HepG2 (cell line): Measurements from ENCODE around the gene LIN28B. TPM values are rescaled to one million over a fixed set of nuclear protein-coding genes. Genes with fewer than 3 reads are reported as not detected.

ENCODE experiments used
- ATAC-seq: fragments of 200-7000 bp; cut with Tn5 transposase; 3 replicates; pipeline ENCODE4 v1.9.1; 2020; ENCODE audit warnings: mild to moderate bottlenecking, moderate library complexity
- BruUV-seq: library from RNA; stranded (reverse); fragments of 400-500 nt; replicated peaks from 2 replicates; lab custom pipeline; 2021; lab: Mats Ljungman, UMichigan
- CTCF ChIA-PET: fragments of 300-600 bp; formaldehyde crosslinking; extraction: SDS; loops from one replicate; lab custom pipeline; 2021; ENCODE audit warnings: low total read pairs, inconsistent platforms, low intra/inter-chr PET ratio; lab: Yijun Ruan, JAX
- POLR2A ChIA-PET: fragments of 350-600 bp; sonication (Branson Sonifier 250); formaldehyde crosslinking; loops from one replicate; lab custom pipeline; 2020; ENCODE audit warnings: antibody characterized with exemption, inconsistent platforms; lab: Yijun Ruan, JAX
- DNase-seq: peaks from one replicate; pipeline ENCODE4 v3.0.0-alpha.2; 2015; ENCODE audit warnings: low spot score
- FAIRE-seq: peaks from 3 replicates; lab custom pipeline; 2011; peaks lifted over from hg19 to GRCh38; lab: Jason Lieb, UNC
- H2AFZ ChIP-seq: one replicate; pipeline ENCODE4 v1.6.1; 2011; ENCODE audit warnings: low read length, inconsistent platforms
- H3K27ac ChIP-seq: fragments of 300-600 bp; 3 replicates; pipeline ENCODE4 v1.8.0; 2011; ENCODE audit warnings: mixed run types, mild to moderate bottlenecking, mixed read lengths, low read length, inconsistent platforms; ENCODE audit not compliant: insufficient read depth; ENCODE audit errors: extremely low read length
- H3K27me3 ChIP-seq, 2 experiments: fragments of 200-600 bp in 1 of 2; 2 replicates in 1 of 2; 3 replicates in 1 of 2; pipeline versions ENCODE4 v1.6.0 to v1.8.0; 2011; ENCODE audit warnings: low read length in 2 of 2, mild to moderate bottlenecking in 2 of 2, moderate library complexity in 2 of 2, inconsistent platforms in 1 of 2; ENCODE audit not compliant: insufficient read depth in 2 of 2, control insufficient read depth in 1 of 2
- H3K36me3 ChIP-seq, 2 experiments: fragments of 200-600 bp in 1 of 2; replicated peaks in 1 of 2; 2 replicates in 1 of 2; 3 replicates in 1 of 2; pipeline versions ENCODE4 v1.5.1 to v1.8.0; 2011; ENCODE audit warnings: low read length in 2 of 2, inconsistent platforms in 1 of 2; ENCODE audit not compliant: insufficient read depth in 2 of 2, control insufficient read depth in 1 of 2
- H3K4me1 ChIP-seq: 2 replicates; pipeline ENCODE4 v1.5.1; 2012; ENCODE audit warnings: low read length, inconsistent platforms; ENCODE audit not compliant: insufficient read depth
- H3K4me2 ChIP-seq: 2 replicates; pipeline ENCODE4 v1.6.0; 2011; ENCODE audit warnings: low read depth, low read length, inconsistent platforms
- H3K4me3 ChIP-seq, 3 experiments: fragments of 200-600 bp in 1 of 3; sonication (generic), shearing (Covaris generic) in 1 of 3; replicated peaks in 1 of 3; 2 replicates each; pipeline ENCODE4 v1.5.1; 2011 to 2016; ENCODE audit warnings: low read length in 3 of 3, inconsistent platforms in 2 of 3, low read depth in 2 of 3, mild to moderate bottlenecking in 2 of 3, control low read depth in 1 of 3, mixed read lengths in 1 of 3; ENCODE audit not compliant: insufficient read depth in 1 of 3
- H3K79me2 ChIP-seq: one replicate; pipeline ENCODE4 v1.6.1; 2011; ENCODE audit warnings: low read length, inconsistent platforms; ENCODE audit not compliant: insufficient read depth
- H3K9ac ChIP-seq: 2 replicates; pipeline ENCODE4 v1.6.0; 2011; ENCODE audit warnings: mild to moderate bottlenecking, low read depth, low read length, inconsistent platforms; ENCODE audit not compliant: insufficient read depth
- H3K9me3 ChIP-seq: 2 replicates; pipeline ENCODE4 v1.5.1; 2012; ENCODE audit warnings: mild to moderate bottlenecking, low read length
- H4K20me1 ChIP-seq: 2 replicates; pipeline ENCODE4 v1.6.0; 2011; ENCODE audit warnings: inconsistent platforms, mild to moderate bottlenecking, low read length, moderate library complexity; ENCODE audit not compliant: insufficient read depth
- BCL6 ChIP-seq: IDR thresholded peaks from 2 replicates; pipeline ENCODE4 v1.6.1; 2016; ENCODE audit warnings: missing genetic modification reagents, missing compliant biosample characterization
- FOXK2 ChIP-seq: fragments of 450-650 bp; IDR thresholded peaks from 2 replicates; pipeline ENCODE4 v1.6.1; 2016
- HCFC1 ChIP-seq: fragments of 150-350 bp; IDR thresholded peaks from 2 replicates; pipeline ENCODE4 v1.6.1; 2014; ENCODE audit warnings: low read depth, low read length
- MAFK ChIP-seq, 2 experiments: IDR thresholded peaks in 1 of 2; conservative IDR thresholded peaks in 1 of 2; 2 replicates each; pipeline ENCODE4 v1.6.1; 2011; ENCODE audit warnings: improper control_type of control experiment in 2 of 2, low read length in 2 of 2
- MYC ChIP-seq: sonication (generic); formaldehyde crosslinking; IDR thresholded peaks from 2 replicates; pipeline ENCODE4 v1.9.0; 2021; ENCODE audit warnings: missing genetic modification reagents, borderline replicate concordance
- NCOA5 ChIP-seq: sonication (generic); formaldehyde crosslinking; IDR thresholded peaks from 2 replicates; pipeline ENCODE4 v1.4.0; 2020; ENCODE audit warnings: missing genetic modification reagents
- NR2F6 ChIP-seq, 2 experiments: IDR thresholded peaks; 2 replicates each; pipeline ENCODE4 v1.6.1; 2016; ENCODE audit warnings: antibody characterized with exemption in 1 of 2, mild to moderate bottlenecking in 1 of 2
- POLR2AphosphoS2 ChIP-seq: IDR thresholded peaks from 2 replicates; pipeline ENCODE4 v1.6.1; 2011; ENCODE audit warnings: low read depth, low read length, improper control_type of control experiment
- TAF1 ChIP-seq: sonication (generic); formaldehyde crosslinking; IDR thresholded peaks from 2 replicates; pipeline ENCODE4 v1.4.0; 2020; ENCODE audit warnings: missing genetic modification reagents
- TAF15 ChIP-seq: fragments of 200-400 bp; formaldehyde crosslinking; IDR thresholded peaks from one replicate; pipeline ENCODE4 v1.6.1; 2018; ENCODE audit warnings: mild to moderate bottlenecking, low read depth, low read length; ENCODE audit not compliant: poor library complexity, severe bottlenecking
- ZNF3 ChIP-seq: IDR thresholded peaks from 2 replicates; pipeline ENCODE4 v1.7.0; 2017; ENCODE audit warnings: inconsistent platforms
- ZNF547 ChIP-seq: sonication (generic); formaldehyde crosslinking; IDR thresholded peaks from 2 replicates; pipeline ENCODE4 v1.5.1; 2020; ENCODE audit warnings: mild to moderate bottlenecking, missing genetic modification reagents
- ZNF629 ChIP-seq: sonication (generic); formaldehyde crosslinking; conservative IDR thresholded peaks from 2 replicates; pipeline ENCODE4 v1.5.0; 2020; ENCODE audit warnings: missing genetic modification reagents
- ZNF761 ChIP-seq: sonication (generic); formaldehyde crosslinking; conservative IDR thresholded peaks from 2 replicates; pipeline ENCODE4 v1.4.0; 2020; ENCODE audit warnings: mild to moderate bottlenecking, missing genetic modification reagents
- WGBS: methylation state at CpG from one replicate; pipeline ENCODE4 v1.1.6; 2017; ENCODE audit warnings: low lambda C conversion rate; 5-methylcytosine and 5-hydroxymethylcytosine counted together
- in situ Hi-C: cut with HindIII; loops from 2 replicates; pipeline ENCODE4 v1.10.0; 2017; ENCODE audit warnings: low pct_unique_long_range_greater_than_20kb; ENCODE audit not compliant: extremely low pct_ligation_motif_present
- intact Hi-C: fragments of 100-400 bp; cut with micrococcal nuclease; formaldehyde crosslinking; loops from one replicate; pipeline ENCODE4 v1.10.0; 2022; ENCODE audit not compliant: unreplicated experiment
- polyA plus RNA-seq, 8 experiments: library from polyadenylated mRNA; depleted of rRNA in 3 of 8; stranded (reverse) in 7 of 8; unstranded in 1 of 8; fragments of >200 nt; fragmentation: Illumina TruSeq in 4 of 8; extraction: Trizol in 4 of 8; gene quantifications; 2 replicates each; pipeline versions ENCODE4 v1.2.1 to v1.2.3, GENCODE V29; 2011 to 2016; ENCODE audit warnings: low read depth in 4 of 8, missing spikeins in 1 of 8, mixed read lengths in 1 of 8; ENCODE audit not compliant: insufficient read depth in 1 of 8
- total RNA-seq, 5 experiments: library from RNA; depleted of rRNA; stranded (reverse); fragments of >200 nt; fragmentation: Illumina TruSeq; extraction: Trizol; gene quantifications; 2 replicates each; pipeline ENCODE4 v1.2.3, GENCODE V29; 2016; ENCODE audit warnings: low read depth in 1 of 5
- TF ChIP-seq, protein P1 (sequence below): sonication (generic); formaldehyde crosslinking; IDR thresholded peaks from 2 replicates; pipeline ENCODE4 v1.9.0; 2022; ENCODE audit warnings: missing genetic modification reagents, mild to moderate bottlenecking, borderline replicate concordance
- TF ChIP-seq, protein P2 (sequence below): sonication (generic); formaldehyde crosslinking; IDR thresholded peaks from 2 replicates; pipeline ENCODE4 v1.4.0; 2020; ENCODE audit warnings: mild to moderate bottlenecking, missing genetic modification reagents

The LIN28B gene
- total and polyA plus RNA-seq, 2 of the 13 experiments (the other 11 are each of a cell fraction or from before 2014, with no cell fraction given): 14.5 to 56.8 TPM

DNA sequence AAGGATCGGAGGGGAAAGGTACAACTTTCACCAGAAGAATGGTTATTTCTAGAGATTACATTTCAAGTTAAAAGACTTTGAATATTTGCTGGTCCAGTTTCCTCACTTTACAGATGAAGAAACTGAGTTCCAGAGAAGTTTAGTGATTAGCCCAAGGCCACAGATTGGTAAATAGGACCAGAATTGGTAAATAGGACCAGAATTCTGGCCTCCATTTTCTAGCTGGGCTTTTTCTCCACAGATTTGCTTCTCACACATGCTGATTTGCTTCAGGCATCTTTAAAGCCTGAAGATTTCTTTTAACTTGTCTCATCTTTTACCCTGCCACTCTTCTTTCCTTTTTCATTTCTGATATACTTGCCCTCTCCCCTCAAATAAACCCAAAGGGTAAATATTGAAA is 5.2 kb upstream of the LIN28B start:
- in situ Hi-C loops (no loop called here), intact Hi-C loops (loop anchor here (10.0 kb wide), 1 partner anchor 453 kb away; the partner anchor contains the start of gene PREP)
- H3K9ac ChIP-seq: no peak overlapping the region
- ATAC-seq (no peak), DNase-seq (no peak), FAIRE-seq (no peak)
- H4K20me1 ChIP-seq: no peaks in the 10 kb centered on the region
- peaks cover 29% of the 10 kb centered on the region for H3K4me1 ChIP-seq
- no peak overlapping the region for H3K4me3 ChIP-seq
- no peak overlapping the region for H2AFZ ChIP-seq
- TF ChIP-seq ZNF629 (peak; percentile 56), NCOA5 (CRISPR knock-in tag) (no peak)
- TF ChIP-seq, protein P1, sequence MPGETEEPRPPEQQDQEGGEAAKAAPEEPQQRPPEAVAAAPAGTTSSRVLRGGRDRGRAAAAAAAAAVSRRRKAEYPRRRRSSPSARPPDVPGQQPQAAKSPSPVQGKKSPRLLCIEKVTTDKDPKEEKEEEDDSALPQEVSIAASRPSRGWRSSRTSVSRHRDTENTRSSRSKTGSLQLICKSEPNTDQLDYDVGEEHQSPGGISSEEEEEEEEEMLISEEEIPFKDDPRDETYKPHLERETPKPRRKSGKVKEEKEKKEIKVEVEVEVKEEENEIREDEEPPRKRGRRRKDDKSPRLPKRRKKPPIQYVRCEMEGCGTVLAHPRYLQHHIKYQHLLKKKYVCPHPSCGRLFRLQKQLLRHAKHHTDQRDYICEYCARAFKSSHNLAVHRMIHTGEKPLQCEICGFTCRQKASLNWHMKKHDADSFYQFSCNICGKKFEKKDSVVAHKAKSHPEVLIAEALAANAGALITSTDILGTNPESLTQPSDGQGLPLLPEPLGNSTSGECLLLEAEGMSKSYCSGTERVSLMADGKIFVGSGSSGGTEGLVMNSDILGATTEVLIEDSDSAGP: no peak
- ChIA-PET CTCF (no interaction called here), POLR2A (no interaction called here)
- H3K79me2 ChIP-seq: no peaks in the 10 kb centered on the region
- no TSS peak for BruUV-seq
- no peaks in the 10 kb centered on the region for H3K27me3 ChIP-seq
- H3K27ac ChIP-seq: peak overlapping the region; percentile 19
- no peaks in the 10 kb centered on the region for H3K9me3 ChIP-seq
- 0 out of 2 replicates have a peak overlapping the region, but pooled peaks have one; percentile 8 for H3K4me2 ChIP-seq
- H3K36me3 ChIP-seq: no peaks in the 10 kb centered on the region
- 57% methylated on average over 1 of the region's 1 CpG for WGBS

DNA sequence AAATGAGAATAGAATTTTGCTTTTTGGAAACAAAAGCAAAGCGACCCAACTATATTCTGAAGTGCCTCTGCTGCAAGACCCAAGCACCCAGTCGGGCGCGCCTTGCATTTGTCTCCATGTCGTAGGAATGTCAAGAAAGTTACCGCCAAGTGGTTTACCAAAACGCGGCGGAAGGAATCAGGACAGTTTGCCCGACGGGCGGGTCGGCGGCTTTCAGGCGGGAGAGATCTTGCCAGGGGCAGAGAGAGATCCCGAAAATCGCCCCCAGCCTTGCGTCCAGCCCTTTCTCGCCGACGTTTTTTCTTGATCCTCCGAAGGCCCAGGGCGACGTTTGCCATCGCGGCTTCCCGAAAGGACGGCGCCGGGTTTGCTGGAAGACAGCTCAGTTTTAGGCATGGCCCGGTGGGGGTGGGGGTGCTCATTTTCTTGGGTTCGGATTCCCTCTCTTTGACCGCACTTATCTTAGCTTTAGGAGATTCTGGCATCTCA is 4.0 kb upstream of the LIN28B start:
- no TSS peak for BruUV-seq
- Histone ChIP-seq H3K4me1 (peaks cover 29% of the 10 kb centered on the region), H3K4me3 (no peak overlapping the region), H3K79me2 (peaks cover 7% of the 10 kb centered on the region), H3K36me3 (no peaks in the 10 kb centered on the region), H3K9me3 (no peaks in the 10 kb centered on the region), H3K27me3 (no peaks in the 10 kb centered on the region; a peak in 2 of 5 replicates), H3K27ac (no peak overlapping the region), H3K4me2 (no peak overlapping the region), H3K9ac (no peak overlapping the region), H4K20me1 (no peaks in the 10 kb centered on the region), H2AFZ (no peak overlapping the region)
- FAIRE-seq: no peak
- ChIA-PET POLR2A (no interaction called here), CTCF (no interaction called here)
- no peak for DNase-seq
- intact Hi-C loops (loop anchor here (10.0 kb wide), 1 partner anchor 452 kb away; the partner anchor contains the start of gene PREP), in situ Hi-C loops (no loop called here)
- no peak for ATAC-seq
- 97% methylated on average over 33 of the region's 33 CpGs for WGBS
- TF ChIP-seq ZNF547 (CRISPR knock-in tag) (no peak), POLR2AphosphoS2 (no peak), NR2F6 (IDR thresholded peaks at IDR 0.05) (no peak), NR2F6 (CRISPR knock-in tag; IDR thresholded peaks at IDR 0.05) (no peak), ZNF761 (CRISPR knock-in tag) (no peak), TAF15 (no peak), TAF1 (CRISPR knock-in tag) (no peak), MYC (no peak), ZNF3 (CRISPR knock-in tag) (no peak), MAFK (conservative IDR thresholded peaks at IDR 0.05 in 1 of 2, IDR thresholded peaks at IDR 0.05 in 1 of 2; ENCODE audit: low read length in 2 of 2) (no peak), FOXK2 (no peak), BCL6 (no peak), HCFC1 (no peak)
- TF ChIP-seq, protein P2, sequence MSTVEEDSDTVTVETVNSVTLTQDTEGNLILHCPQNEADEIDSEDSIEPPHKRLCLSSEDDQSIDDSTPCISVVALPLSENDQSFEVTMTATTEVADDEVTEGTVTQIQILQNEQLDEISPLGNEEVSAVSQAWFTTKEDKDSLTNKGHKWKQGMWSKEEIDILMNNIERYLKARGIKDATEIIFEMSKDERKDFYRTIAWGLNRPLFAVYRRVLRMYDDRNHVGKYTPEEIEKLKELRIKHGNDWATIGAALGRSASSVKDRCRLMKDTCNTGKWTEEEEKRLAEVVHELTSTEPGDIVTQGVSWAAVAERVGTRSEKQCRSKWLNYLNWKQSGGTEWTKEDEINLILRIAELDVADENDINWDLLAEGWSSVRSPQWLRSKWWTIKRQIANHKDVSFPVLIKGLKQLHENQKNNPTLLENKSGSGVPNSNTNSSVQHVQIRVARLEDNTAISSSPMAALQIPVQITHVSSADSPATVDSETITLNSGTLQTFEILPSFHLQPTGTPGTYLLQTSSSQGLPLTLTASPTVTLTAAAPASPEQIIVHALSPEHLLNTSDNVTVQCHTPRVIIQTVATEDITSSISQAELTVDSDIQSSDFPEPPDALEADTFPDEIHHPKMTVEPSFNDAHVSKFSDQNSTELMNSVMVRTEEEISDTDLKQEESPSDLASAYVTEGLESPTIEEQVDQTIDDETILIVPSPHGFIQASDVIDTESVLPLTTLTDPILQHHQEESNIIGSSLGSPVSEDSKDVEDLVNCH (CRISPR knock-in tag): no peak
